Measurements from ENCODE around the gene EPS15.
"Not testable (repeated sequence)": the region's sequence is repeated elsewhere in the genome, so short reads cannot be mapped to it uniquely, and the experiment has no call there.

Gene EPS15

GRCh38 chr1:51514733-51515132 lies 4.3 kb downstream of the EPS15 start:
- DNase-seq, result no peak

GRCh38 chr1:51512606-51513005 lies 6.5 kb downstream of the EPS15 start:
- DNase-seq, result no peak

- DNase-seq, result no peak
Observed at GRCh38 chr1:51512120-51512519, 6.9 kb downstream of the EPS15 start.

- no peak for DNase-seq
Observed at GRCh38 chr1:51509773-51510172, 9.3 kb downstream of the EPS15 start.

- no peak for DNase-seq
Observed at GRCh38 chr1:51506537-51506936, 12.5 kb downstream of the EPS15 start.

- no peak for DNase-seq
Observed at GRCh38 chr1:51504806-51505525, 14.1 kb downstream of the EPS15 start.

- not testable (repeated sequence) for DNase-seq
Observed at GRCh38 chr1:51501218-51501630, 17.8 kb downstream of the EPS15 start.

- DNase-seq, result no peak
Observed at GRCh38 chr1:51499694-51500093, 19.4 kb downstream of the EPS15 start.

- DNase-seq, result no peak
Observed at GRCh38 chr1:51498924-51499323, 20.1 kb downstream of the EPS15 start.

GRCh38 chr1:51497340-51497739 lies 21.7 kb downstream of the EPS15 start:
- no peak for DNase-seq

GRCh38 chr1:51494138-51494830 lies 24.8 kb downstream of the EPS15 start:
- no peak for DNase-seq

- DNase-seq, result peak; percentile 22
Observed at GRCh38 chr1:51491166-51491981, 27.7 kb downstream of the EPS15 start.

GRCh38 chr1:51489472-51489871 lies 29.6 kb downstream of the EPS15 start:
- DNase-seq, result no peak

- DNase-seq, result no peak
Observed at GRCh38 chr1:51488372-51489050, 30.6 kb downstream of the EPS15 start.

- DNase-seq, result no peak
Observed at GRCh38 chr1:51487628-51488027, 31.4 kb downstream of the EPS15 start.

GRCh38 chr1:51484591-51484990 lies 34.5 kb downstream of the EPS15 start:
- no peak for DNase-seq

- no peak for DNase-seq
Observed at GRCh38 chr1:51482881-51483280, 36.2 kb downstream of the EPS15 start.

- DNase-seq, result not testable (repeated sequence)
Observed at GRCh38 chr1:51474832-51475620, 44.0 kb downstream of the EPS15 start.

GRCh38 chr1:51473331-51474115 lies 45.5 kb downstream of the EPS15 start:
- no peak for DNase-seq

GRCh38 chr1:51472359-51472758 lies 46.7 kb downstream of the EPS15 start:
- no peak for DNase-seq

GRCh38 chr1:51469518-51469917 lies 49.5 kb downstream of the EPS15 start:
- no peak for DNase-seq

Measured in DMS153 (cell line).